Calu3 (cell line): ENCODE data around the gene MARVELD1. TPM values are rescaled to one million over a fixed set of nuclear protein-coding genes. Genes with fewer than 3 reads are reported as not detected.

ENCODE experiments used
- Bru-seq: library from RNA; stranded (reverse); fragments of 400-500 nt; gene quantifications from one replicate; lab custom pipeline; 2021; lab: Mats Ljungman, UMichigan
- BruChase-seq, 2 experiments: library from RNA; stranded (reverse); fragments of 400-500 nt; gene quantifications; one replicate each; lab custom pipeline; 2021; lab: Mats Ljungman, UMichigan
- BruUV-seq: library from RNA; stranded (reverse); fragments of 400-500 nt; replicated peaks from 2 replicates; lab custom pipeline; 2021; lab: Mats Ljungman, UMichigan
- CTCF ChIA-PET: fragments of 300-600 bp; sonication (Branson Sonifier 250); formaldehyde crosslinking; loops from one replicate; lab custom pipeline; 2022; ENCODE audit warnings: antibody characterized with exemption; lab: Charles Lee
- DNase-seq: peaks from one replicate; pipeline ENCODE4 v3.0.0; 2022
- H3K27ac Mint-ChIP-seq: one replicate; pipeline ENCODE4 v1.8.0; 2022; ENCODE audit warnings: mixed read lengths; ENCODE audit not compliant: unreplicated experiment
- H3K27me3 Mint-ChIP-seq: one replicate; pipeline ENCODE4 v1.8.0; 2022; ENCODE audit warnings: mixed read lengths; ENCODE audit not compliant: unreplicated experiment
- H3K36me3 Mint-ChIP-seq: one replicate; pipeline ENCODE4 v1.8.0; 2022; ENCODE audit warnings: mild to moderate bottlenecking, moderate library complexity, mixed read lengths; ENCODE audit not compliant: insufficient read depth, unreplicated experiment
- H3K4me1 Mint-ChIP-seq: one replicate; pipeline ENCODE4 v1.8.0; 2022; ENCODE audit warnings: mild to moderate bottlenecking, low read depth, mixed read lengths; ENCODE audit not compliant: unreplicated experiment
- H3K4me3 Mint-ChIP-seq: one replicate; pipeline ENCODE4 v1.8.0; 2022; ENCODE audit warnings: mild to moderate bottlenecking, low read depth, moderate library complexity, mixed read lengths; ENCODE audit not compliant: unreplicated experiment
- H3K9me3 Mint-ChIP-seq: one replicate; pipeline ENCODE4 v1.8.0; 2022; ENCODE audit warnings: low read depth, mixed read lengths; ENCODE audit not compliant: unreplicated experiment
- CTCF ChIP-seq: fragments of 200-600 bp; IDR thresholded peaks from one replicate; pipeline ENCODE4 v1.8.0; 2022; ENCODE audit warnings: antibody characterized with exemption; ENCODE audit not compliant: unreplicated experiment
- intact Hi-C: fragments of 100-400 bp; cut with micrococcal nuclease; formaldehyde crosslinking; loops from one replicate; pipeline ENCODE4 v1.10.0; 2022; ENCODE audit not compliant: unreplicated experiment
- long read RNA-seq: library from polyadenylated mRNA; stranded (forward); transcript quantifications from one replicate; pipeline ENCODE4 v2.0.0, GENCODE V29; 2022
- total RNA-seq: library from RNA; stranded (reverse); gene quantifications from 2 replicates; pipeline ENCODE4 v1.2.3, GENCODE V29; 2022

The MARVELD1 gene
- total RNA-seq (18.1 and 20.2 TPM in 2 replicates), Bru-seq, nascent RNA (percentile 49 among the genes with signal in this experiment), BruChase-seq, experiment 1, labeled RNA remaining after a 6-hour chase (percentile 86 among the genes with signal in this experiment), BruChase-seq, experiment 2, labeled RNA remaining after a 2-hour chase (percentile 68 among the genes with signal in this experiment)
- long read RNA-seq, transcript MARVELD1-201 (2 exons, 3,221 nt) = major isoform, 14 of 15 reads
- long read RNA-seq, partial matches to known transcripts = 0 of 15 reads
- long read RNA-seq, other reads (novel, unspliced or antisense) = 1 of 15 reads

- Mint-ChIP-seq H3K36me3 (peaks cover 35% of the 10 kb centered on the region), H3K27me3 (no peaks in the 10 kb centered on the region)
- CTCF ChIA-PET = interaction anchor here (1.1 to 2.5 kb wide), 2 partner anchors 25 to 30 kb away, joined by 3 to 9 read pairs; no protein-coding TSS in a partner anchor
These were observed at the start of gene MARVELD1 for GRCh38 chr10:97713339-97713825. Gene MARVELD1, plus strand, starts transcription at chr10:97713730. Its CDS starts 147 bp downstream, at chr10:97713877.

GRCh38 chr10:97664282-97664850 lies 49.2 kb upstream of the MARVELD1 start:
- CTCF ChIA-PET = no interaction called here
- Mint-ChIP-seq H3K9me3 (no peaks in the 10 kb centered on the region), H3K36me3 (peaks cover 12% of the 10 kb centered on the region), H3K4me1 (no peaks in the 10 kb centered on the region), H3K4me3 (no peak overlapping the region), H3K27ac (no peak overlapping the region), H3K27me3 (no peaks in the 10 kb centered on the region)
- no peak for TF ChIP-seq CTCF
- intact Hi-C loops = no loop called here
- no peak for DNase-seq
- BruUV-seq = no TSS peak

More at GRCh38 chr10:97713339-97713825, at the start of gene MARVELD1:
- peak within 1 kb of the TSS; percentile 74 for H3K27ac Mint-ChIP-seq
- intact Hi-C loops = no loop called here
- peak; percentile 13 for DNase-seq
- no peak for TF ChIP-seq CTCF
- peaks cover 16% of the 10 kb centered on the region for H3K4me1 Mint-ChIP-seq
- BruUV-seq = no TSS peak
- peak within 1 kb of the TSS; percentile 76 for H3K4me3 Mint-ChIP-seq
- no peaks in the 10 kb centered on the region for H3K9me3 Mint-ChIP-seq

GRCh38 chr10:97666992-97667391 lies 46.5 kb upstream of the MARVELD1 start:
- DNase-seq = no peak
- no peak overlapping the region for H3K27ac Mint-ChIP-seq
- intact Hi-C loops = no loop called here
- H3K9me3 Mint-ChIP-seq = no peaks in the 10 kb centered on the region
- H3K27me3 Mint-ChIP-seq = no peaks in the 10 kb centered on the region
- TF ChIP-seq CTCF = no peak
- H3K4me3 Mint-ChIP-seq = no peak overlapping the region
- BruUV-seq = no TSS peak
- peaks cover 25% of the 10 kb centered on the region for H3K36me3 Mint-ChIP-seq
- CTCF ChIA-PET = interaction anchor here (0.7 kb wide), 1 partner anchor 173 kb away, joined by 5 read pairs; no protein-coding TSS in a partner anchor
- no peaks in the 10 kb centered on the region for H3K4me1 Mint-ChIP-seq

- DNase-seq = no peak
- BruUV-seq = no TSS peak
- peaks cover 25% of the 10 kb centered on the region for H3K36me3 Mint-ChIP-seq
- H3K4me1 Mint-ChIP-seq = no peaks in the 10 kb centered on the region
- H3K9me3 Mint-ChIP-seq = no peaks in the 10 kb centered on the region
- no peak overlapping the region for H3K27ac Mint-ChIP-seq
- H3K4me3 Mint-ChIP-seq = no peak overlapping the region
- intact Hi-C loops = no loop called here
- CTCF ChIA-PET = interaction anchor here (0.7 kb wide), 1 partner anchor 173 kb away, joined by 5 read pairs; no protein-coding TSS in a partner anchor
- H3K27me3 Mint-ChIP-seq = no peaks in the 10 kb centered on the region
- TF ChIP-seq CTCF = no peak
These were observed 46.1 kb upstream of the MARVELD1 start for GRCh38 chr10:97667463-97667862.
